Transverse colon (tissue), 4 donors: ENCODE results near the gene SLC24A4.

Experiments
- EP300 ChIP-seq: sonication (generic); formaldehyde crosslinking; IDR thresholded peaks from one replicate; pipeline ENCODE4 v1.6.1; 2017; ENCODE audit warnings: antibody characterized with exemption, low read depth
- POLR2A ChIP-seq: fragments of 450-650 bp; IDR thresholded peaks from one replicate; pipeline ENCODE4 v1.6.1; 2016; ENCODE audit warnings: antibody characterized with exemption, mild to moderate bottlenecking, moderate library complexity
- POLR2AphosphoS5 ChIP-seq, 3 donors: sonication (generic); formaldehyde crosslinking; IDR thresholded peaks; one replicate each; pipeline ENCODE4 v1.6.1; 2016; ENCODE audit warnings: antibody characterized with exemption in 3 of 3
- TF ChIP-seq, protein P1 (sequence below), 5 experiments: fragments of 200-600 bp in 3 of 5; fragments of 450-650 bp in 2 of 5; sonication (generic) in 3 of 5; IDR thresholded peaks; 1 replicate in 2 of 5; 2 replicates in 3 of 5; pipeline ENCODE4 v1.5.1; 2016 to 2017; ENCODE audit warnings: antibody characterized with exemption in 5 of 5, inconsistent platforms in 3 of 5, mild to moderate bottlenecking in 2 of 5, moderate library complexity in 1 of 5

DNA sequence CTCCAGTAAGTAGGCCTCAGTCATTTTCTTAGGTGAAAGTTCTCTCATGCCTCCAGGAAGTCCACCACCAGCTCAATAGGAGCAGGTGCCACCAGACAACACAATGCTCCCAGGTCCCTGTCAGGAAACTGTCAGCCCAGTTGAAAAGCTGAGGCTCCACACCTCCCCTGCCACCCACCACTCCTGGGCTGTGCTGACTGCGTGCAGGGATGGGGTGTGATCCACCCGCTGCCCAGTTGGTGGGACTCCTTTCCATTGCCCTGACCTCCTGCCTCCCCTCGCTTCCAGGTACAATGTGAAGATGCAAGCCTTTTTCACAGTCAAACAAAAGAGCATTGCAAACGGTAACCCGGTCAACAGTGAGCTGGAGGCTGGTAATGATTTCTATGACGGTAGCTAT lies 125.8 kb downstream of the SLC24A4 start:
- no peak for TF ChIP-seq EP300
- TF ChIP-seq, protein P1, sequence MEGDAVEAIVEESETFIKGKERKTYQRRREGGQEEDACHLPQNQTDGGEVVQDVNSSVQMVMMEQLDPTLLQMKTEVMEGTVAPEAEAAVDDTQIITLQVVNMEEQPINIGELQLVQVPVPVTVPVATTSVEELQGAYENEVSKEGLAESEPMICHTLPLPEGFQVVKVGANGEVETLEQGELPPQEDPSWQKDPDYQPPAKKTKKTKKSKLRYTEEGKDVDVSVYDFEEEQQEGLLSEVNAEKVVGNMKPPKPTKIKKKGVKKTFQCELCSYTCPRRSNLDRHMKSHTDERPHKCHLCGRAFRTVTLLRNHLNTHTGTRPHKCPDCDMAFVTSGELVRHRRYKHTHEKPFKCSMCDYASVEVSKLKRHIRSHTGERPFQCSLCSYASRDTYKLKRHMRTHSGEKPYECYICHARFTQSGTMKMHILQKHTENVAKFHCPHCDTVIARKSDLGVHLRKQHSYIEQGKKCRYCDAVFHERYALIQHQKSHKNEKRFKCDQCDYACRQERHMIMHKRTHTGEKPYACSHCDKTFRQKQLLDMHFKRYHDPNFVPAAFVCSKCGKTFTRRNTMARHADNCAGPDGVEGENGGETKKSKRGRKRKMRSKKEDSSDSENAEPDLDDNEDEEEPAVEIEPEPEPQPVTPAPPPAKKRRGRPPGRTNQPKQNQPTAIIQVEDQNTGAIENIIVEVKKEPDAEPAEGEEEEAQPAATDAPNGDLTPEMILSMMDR (IDR thresholded peaks at IDR 0.05): no peak
- TF ChIP-seq POLR2A: no peak
- TF ChIP-seq POLR2AphosphoS5 (IDR thresholded peaks at IDR 0.05): no peak
